CD4-positive, alpha-beta memory T cell (primary cell): ENCODE measurements around the gene GCNA. TPM values are rescaled to one million over a fixed set of nuclear protein-coding genes. Genes with fewer than 3 reads are reported as not detected.

Experiments used
- CTCF ChIA-PET: fragments of 350-600 bp; sonication (Branson Sonifier 250); formaldehyde crosslinking; loops from one replicate; lab custom pipeline; 2021; ENCODE audit warnings: inconsistent platforms; ENCODE audit not compliant: partially characterized antibody; lab: Charles Lee
- POLR2A ChIA-PET: fragments of 350-600 bp; sonication (Branson Sonifier 250); formaldehyde crosslinking; loops from one replicate; lab custom pipeline; 2021; ENCODE audit not compliant: partially characterized antibody; lab: Charles Lee
- DNase-seq, 5 donors: peaks; one replicate each; pipeline versions ENCODE4 v3.0.0 to v3.0.0-alpha.2; 2020 to 2022; ENCODE audit warnings: mixed read lengths in 1 of 5
- H3K27ac ChIP-seq: one replicate; pipeline ENCODE4 v1.7.0; 2013; ENCODE audit warnings: low read depth, low read length
- H3K27me3 ChIP-seq: 2 replicates; pipeline ENCODE4 v1.7.0; 2013; ENCODE audit warnings: mild to moderate bottlenecking, low read length, moderate library complexity; ENCODE audit not compliant: insufficient read depth
- H3K36me3 ChIP-seq: 2 replicates; pipeline ENCODE4 v1.7.0; 2013; ENCODE audit warnings: mild to moderate bottlenecking, low read length, moderate library complexity; ENCODE audit not compliant: insufficient read depth
- H3K4me1 ChIP-seq: 2 replicates; pipeline ENCODE4 v1.7.0; 2013; ENCODE audit warnings: mild to moderate bottlenecking, low read length, moderate library complexity; ENCODE audit not compliant: insufficient read depth
- H3K4me3 ChIP-seq, 2 donors: one replicate each; pipeline ENCODE4 v1.7.0; 2013; ENCODE audit warnings: low read length in 2 of 2, mild to moderate bottlenecking in 1 of 2
- H3K9me3 ChIP-seq, 2 donors: one replicate each; pipeline ENCODE4 v1.7.0; 2013; ENCODE audit warnings: low read length in 2 of 2, control low read depth in 1 of 2; ENCODE audit not compliant: control insufficient read depth in 1 of 2
- H3K27ac Mint-ChIP-seq, 7 donors: one replicate each; pipeline ENCODE4 v1.8.0; 2020 to 2021; ENCODE audit warnings: mixed read lengths in 7 of 7, mild to moderate bottlenecking in 6 of 7, inconsistent platforms in 3 of 7, moderate library complexity in 3 of 7
- H3K27me3 Mint-ChIP-seq, 2 donors: one replicate each; pipeline ENCODE4 v1.8.0; 2020 to 2021; ENCODE audit warnings: mixed read lengths in 2 of 2
- H3K36me3 Mint-ChIP-seq, 2 donors: one replicate each; pipeline ENCODE4 v1.8.0; 2020 to 2021; ENCODE audit warnings: mixed read lengths in 2 of 2, inconsistent platforms in 1 of 2, mild to moderate bottlenecking in 1 of 2
- H3K4me1 Mint-ChIP-seq, 4 donors: one replicate each; pipeline ENCODE4 v1.8.0; 2020 to 2021; ENCODE audit warnings: mixed read lengths in 4 of 4, mild to moderate bottlenecking in 1 of 4
- H3K4me3 Mint-ChIP-seq, 8 donors: one replicate each; pipeline ENCODE4 v1.8.0; 2020 to 2021; ENCODE audit warnings: mixed read lengths in 8 of 8, mild to moderate bottlenecking in 7 of 8, moderate library complexity in 6 of 8, inconsistent platforms in 3 of 8
- H3K9me3 Mint-ChIP-seq, 8 donors: one replicate each; pipeline ENCODE4 v1.8.0; 2020 to 2021; ENCODE audit warnings: mixed read lengths in 8 of 8, mild to moderate bottlenecking in 5 of 8, inconsistent platforms in 3 of 8, moderate library complexity in 1 of 8
- intact Hi-C: fragments of 100-400 bp; cut with micrococcal nuclease; formaldehyde crosslinking; loops from one replicate; pipeline ENCODE4 v1.15.1; 2023
- polyA plus RNA-seq, 2 donors: library from polyadenylated mRNA; unstranded; fragments of 300-500 nt; fragmentation: Illumina TruSeq; gene quantifications; one replicate each; pipeline ENCODE4 v1.2.3, GENCODE V29; 2021
- total RNA-seq, 2 experiments: library from RNA; stranded (reverse); gene quantifications; one replicate each; pipeline ENCODE4 v1.2.3, GENCODE V29; 2021

Gene GCNA
- total and polyA plus RNA-seq, 4 experiments from 2014 or later, result 0.40 to 11.4 (median 10.2) TPM; not detected in 1

DNA sequence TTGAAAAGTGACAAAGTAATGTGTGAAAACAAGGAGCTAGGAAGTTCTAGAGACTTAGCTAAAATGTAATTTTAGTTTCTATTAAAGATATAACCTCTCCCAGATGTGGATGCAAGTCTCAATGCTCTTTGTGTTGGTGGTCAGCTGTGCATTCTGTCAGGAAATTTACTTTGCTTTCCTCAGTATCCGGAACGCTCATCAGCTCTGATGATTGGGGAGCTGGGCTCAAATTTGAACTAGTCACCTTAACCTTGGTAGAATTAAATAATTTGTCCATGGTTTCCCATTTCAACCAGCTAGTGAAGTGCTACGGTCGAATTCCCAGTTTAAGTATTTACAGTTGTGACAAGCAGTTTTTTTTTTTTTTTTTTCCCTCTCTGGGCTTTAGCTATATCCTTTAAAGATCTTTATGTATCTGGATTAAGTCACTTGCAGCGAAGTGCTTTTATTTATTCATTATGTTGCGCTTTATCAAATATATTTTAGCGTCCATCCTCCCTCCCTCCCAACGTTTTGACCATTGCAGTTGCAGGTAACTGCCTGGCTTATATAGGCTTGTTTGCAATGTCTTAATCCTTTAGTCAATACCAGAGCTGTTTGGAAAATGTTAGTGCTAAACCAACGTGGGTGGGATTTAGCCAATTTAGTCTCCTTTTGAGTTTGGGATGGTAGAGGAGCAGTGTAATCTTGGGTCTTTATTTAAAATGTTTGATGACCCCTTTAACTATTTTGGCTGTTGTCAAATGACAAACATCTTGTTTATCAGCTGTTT, 43.3 kb upstream of the GCNA start:
- H3K36me3 ChIP-seq, result peaks cover 5% of the 10 kb centered on the region
- H3K4me1 ChIP-seq, result peaks cover 41% of the 10 kb centered on the region
- CTCF ChIA-PET, result interaction anchor here (0.8 to 2.5 kb wide), 8 partner anchors 10 to 169 kb away, joined by 3 to 7 read pairs (median 4); partner anchors contain the start of gene TAF1
- no peak for DNase-seq
- H3K27me3 ChIP-seq, result no peaks in the 10 kb centered on the region
- H3K9me3 ChIP-seq, result no peaks in the 10 kb centered on the region
- POLR2A ChIA-PET, result interaction anchor here (0.7 to 9.2 kb wide), 13 partner anchors 10 to 251 kb away, joined by 3 to 163 read pairs (median 12); partner anchors contain the start of genes CXCR3, NONO and TAF1
- Mint-ChIP-seq H3K4me1 (peaks cover 18 to 70% (median 30%) of the 10 kb centered on the region in 4 donors), H3K36me3 (peaks cover 12 to 58% of the 10 kb centered on the region in 2 donors), H3K27me3 (no peaks in the 10 kb centered on the region), H3K27ac (peak overlapping the region; percentile 97 to 99 (median 97)), H3K9me3 (peaks cover 0 to 2% (median 0%) of the 10 kb centered on the region in 8 donors), H3K4me3 (peak overlapping the region; percentile 95 to 99 (median 98))
- H3K4me3 ChIP-seq, result peak overlapping the region; percentile 79 to 94
- intact Hi-C loops, result loop anchor here (1.0 to 10.0 kb wide), 2 partner anchors 87 to 420 kb away; partner anchors contain the start of genes IL2RG and MED12
- H3K27ac ChIP-seq, result peak overlapping the region; percentile 89

DNA sequence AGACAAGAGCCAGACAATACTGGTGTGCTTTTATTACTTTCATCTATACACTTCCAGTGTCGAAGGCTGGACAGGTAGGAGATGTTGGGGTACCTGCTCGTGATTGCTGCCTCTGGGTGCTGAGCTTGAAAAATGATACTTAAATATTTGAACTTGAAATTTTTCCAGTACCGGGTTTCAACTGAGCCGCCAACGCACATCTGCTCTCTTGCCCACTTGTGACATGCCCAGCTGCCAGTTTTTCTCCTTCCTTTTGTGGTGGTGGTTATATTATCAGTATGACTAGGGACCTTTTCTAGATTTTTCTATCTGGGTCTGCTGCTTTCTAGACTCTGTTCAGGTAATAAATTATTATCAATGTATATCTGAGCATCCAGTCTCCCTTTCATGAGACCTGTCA, 42.0 kb upstream of the GCNA start:
- peaks cover 15 to 65% of the 10 kb centered on the region in 2 donors for H3K36me3 Mint-ChIP-seq
- peaks cover 25 to 74% (median 31%) of the 10 kb centered on the region in 4 donors for H3K4me1 Mint-ChIP-seq
- CTCF ChIA-PET, result interaction anchor here (0.6 to 1.2 kb wide), 3 partner anchors 14 to 179 kb away, joined by 3 to 4 read pairs (median 3); no protein-coding TSS in a partner anchor

DNA sequence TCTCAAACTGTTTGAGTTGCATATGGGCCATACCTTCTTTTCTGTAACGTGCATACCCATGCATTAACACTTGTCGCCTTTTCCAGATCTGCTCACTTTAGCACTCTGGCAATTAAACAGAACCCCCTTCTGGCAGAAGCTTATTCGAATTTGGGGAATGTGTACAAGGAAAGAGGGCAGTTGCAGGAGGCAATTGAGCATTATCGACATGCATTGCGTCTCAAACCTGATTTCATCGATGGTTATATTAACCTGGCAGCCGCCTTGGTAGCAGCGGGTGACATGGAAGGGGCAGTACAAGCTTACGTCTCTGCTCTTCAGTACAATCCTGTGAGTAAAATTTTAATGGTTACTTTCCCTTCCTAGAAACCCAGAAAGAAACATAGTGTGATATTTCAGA, 40.5 kb upstream of the GCNA start:
- Histone ChIP-seq H3K9me3 (no peaks in the 10 kb centered on the region), H3K27me3 (no peaks in the 10 kb centered on the region), H3K4me1 (peaks cover 53% of the 10 kb centered on the region), H3K27ac (peak overlapping the region; percentile 47), H3K4me3 (peak overlapping the region in 1 of 2 donors; percentile 23), H3K36me3 (peaks cover 5% of the 10 kb centered on the region)
- H3K36me3 Mint-ChIP-seq, result peaks cover 15 to 77% of the 10 kb centered on the region in 2 donors
- peak overlapping the region in 6 of 7 donors; percentile 29 to 97 (median 63) for H3K27ac Mint-ChIP-seq
- intact Hi-C loops, result loop anchor here (10.0 kb wide), 1 partner anchor 423 kb away; the partner anchor contains the start of genes IL2RG and MED12
- peak overlapping the region; percentile 65 to 98 (median 76) for H3K4me3 Mint-ChIP-seq
- peaks cover 0 to 2% (median 0%) of the 10 kb centered on the region in 8 donors for H3K9me3 Mint-ChIP-seq
- peaks cover 31 to 75% (median 35%) of the 10 kb centered on the region in 4 donors for H3K4me1 Mint-ChIP-seq
- ChIA-PET POLR2A (interaction anchor here (1.0 to 9.2 kb wide), 2 partner anchors 9 to 39 kb away, joined by 3 to 163 read pairs; no protein-coding TSS in a partner anchor), CTCF (interaction anchor here (0.9 kb wide), 1 partner anchor 12 kb away, joined by 3 read pairs; no protein-coding TSS in a partner anchor)
- no peaks in the 10 kb centered on the region for H3K27me3 Mint-ChIP-seq
- no peak for DNase-seq

More for the DNA sequence above, 42.0 kb upstream of the GCNA start:
- intact Hi-C loops, result loop anchor here (10.0 kb wide), 1 partner anchor 421 kb away; the partner anchor contains the start of genes IL2RG and MED12
- Histone ChIP-seq H3K9me3 (no peaks in the 10 kb centered on the region), H3K36me3 (peaks cover 5% of the 10 kb centered on the region), H3K27me3 (no peaks in the 10 kb centered on the region), H3K4me1 (peaks cover 48% of the 10 kb centered on the region), H3K27ac (peak overlapping the region; percentile 49), H3K4me3 (peak overlapping the region; percentile 47 to 79)
- Mint-ChIP-seq H3K4me3 (peak overlapping the region; percentile 73 to 99 (median 92)), H3K27me3 (no peaks in the 10 kb centered on the region), H3K27ac (peak overlapping the region; percentile 22 to 97 (median 70)), H3K9me3 (peaks cover 0 to 2% (median 0%) of the 10 kb centered on the region in 8 donors)
- POLR2A ChIA-PET, result interaction anchor here (6.3 to 9.2 kb wide), 2 partner anchors 10 to 170 kb away, joined by 66 to 163 read pairs; partner anchors contain the start of gene TAF1
- peak in 1 of 5 donors; percentile 39 for DNase-seq

DNA sequence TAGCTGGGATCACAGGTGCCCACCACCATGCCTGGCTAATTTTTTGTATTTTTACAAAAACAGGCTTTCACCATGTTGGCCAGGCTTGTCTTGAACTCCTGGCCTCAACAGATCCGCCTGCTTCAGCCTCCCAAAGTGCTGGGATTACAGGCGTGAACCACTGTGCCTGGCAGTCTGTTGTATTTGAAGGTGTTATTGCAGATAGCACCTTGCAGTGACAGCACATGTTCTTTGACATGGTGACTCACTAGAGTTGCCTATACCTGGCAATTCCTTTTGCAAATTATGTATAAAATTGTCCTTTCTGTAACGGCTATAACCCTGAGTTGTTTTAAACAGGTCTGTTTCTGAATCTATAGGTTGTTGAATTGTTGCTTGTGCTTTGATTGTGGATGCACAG, 37.4 kb upstream of the GCNA start:
- Mint-ChIP-seq H3K4me3 (peak overlapping the region; percentile 68 to 98 (median 76)), H3K9me3 (peaks cover 0 to 2% (median 0%) of the 10 kb centered on the region in 8 donors), H3K4me1 (peaks cover 43 to 82% (median 54%) of the 10 kb centered on the region in 4 donors), H3K27me3 (no peaks in the 10 kb centered on the region), H3K27ac (peak overlapping the region; percentile 0 to 97 (median 71)), H3K36me3 (peaks cover 21 to 82% of the 10 kb centered on the region in 2 donors)
- peaks cover 71% of the 10 kb centered on the region for H3K4me1 ChIP-seq
- CTCF ChIA-PET, result interaction anchor here (0.7 kb wide), 1 partner anchor 93 kb away, joined by 3 read pairs; no protein-coding TSS in a partner anchor
- H3K27me3 ChIP-seq, result no peaks in the 10 kb centered on the region
- no peaks in the 10 kb centered on the region for H3K9me3 ChIP-seq
- H3K36me3 ChIP-seq, result peaks cover 19% of the 10 kb centered on the region
- POLR2A ChIA-PET, result interaction anchor here (1.0 to 15.4 kb wide), 3 partner anchors 7 to 81 kb away, joined by 3 to 163 read pairs (median 6); partner anchors contain the start of gene OGT
- peak overlapping the region; percentile 35 for H3K27ac ChIP-seq
- intact Hi-C loops, result loop anchor here (2.0 to 5.0 kb wide), 2 partner anchors 14 to 74 kb away; no protein-coding TSS in a partner anchor
- no peak overlapping the region for H3K4me3 ChIP-seq
- DNase-seq, result peak in 1 of 5 donors; percentile 39

DNA sequence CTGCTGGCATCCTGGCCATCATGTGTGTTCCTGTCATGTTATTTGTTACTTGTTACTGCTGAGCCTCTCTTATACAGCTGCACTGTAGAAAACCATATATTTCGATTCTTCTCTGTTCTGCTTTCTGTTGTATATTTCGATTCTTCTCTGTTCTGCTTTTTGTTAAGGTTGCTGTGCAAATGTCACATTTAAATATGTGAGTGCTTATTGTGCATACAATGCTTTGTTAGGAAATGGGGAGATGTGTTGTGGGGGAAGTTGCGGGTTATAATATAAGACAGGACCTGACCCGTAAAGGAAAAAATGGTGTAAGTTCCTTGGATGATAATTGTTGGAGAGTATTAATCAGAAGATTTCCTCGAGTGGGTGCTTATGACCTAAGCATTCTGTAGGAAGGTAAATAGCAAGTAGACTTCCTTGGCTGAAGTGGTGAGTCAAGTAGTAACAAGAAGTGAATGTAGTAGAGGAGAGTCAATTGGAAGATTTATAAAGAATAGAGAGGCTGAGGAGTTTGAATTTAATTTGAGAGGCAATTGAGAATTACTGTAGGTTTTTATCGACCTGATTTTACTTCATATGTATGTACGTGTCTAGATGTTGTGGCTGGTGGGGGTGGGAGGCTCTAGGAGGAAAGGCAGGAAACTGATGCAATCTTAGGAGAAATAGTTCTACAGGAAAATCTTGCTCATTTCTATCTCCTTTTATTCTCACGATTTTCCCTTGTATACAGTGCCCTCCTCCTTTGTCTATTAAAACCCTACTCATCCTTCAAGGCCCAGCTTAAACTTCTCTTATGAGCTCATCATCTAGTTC, 36.8 kb upstream of the GCNA start:
- H3K4me3 Mint-ChIP-seq, result peak overlapping the region; percentile 68 to 98 (median 76)
- no peaks in the 10 kb centered on the region for H3K9me3 ChIP-seq
- peaks cover 26 to 82% of the 10 kb centered on the region in 2 donors for H3K36me3 Mint-ChIP-seq
- H3K27ac ChIP-seq, result peak overlapping the region; percentile 35
- H3K4me3 ChIP-seq, result peak overlapping the region in 1 of 2 donors; percentile 38
- peak overlapping the region; percentile 0 to 97 (median 71) for H3K27ac Mint-ChIP-seq
- DNase-seq, result peak in 1 of 5 donors; percentile 55
- peaks cover 0 to 2% (median 0%) of the 10 kb centered on the region in 8 donors for H3K9me3 Mint-ChIP-seq
- CTCF ChIA-PET, result interaction anchor here (0.7 to 1.6 kb wide), 3 partner anchors 14 to 92 kb away, joined by 3 to 4 read pairs (median 3); no protein-coding TSS in a partner anchor
- peaks cover 24% of the 10 kb centered on the region for H3K36me3 ChIP-seq
- peaks cover 74% of the 10 kb centered on the region for H3K4me1 ChIP-seq
- intact Hi-C loops, result loop anchor here (2.0 to 5.0 kb wide), 2 partner anchors 13 to 74 kb away; no protein-coding TSS in a partner anchor
- no peaks in the 10 kb centered on the region for H3K27me3 ChIP-seq
- H3K27me3 Mint-ChIP-seq, result no peaks in the 10 kb centered on the region
- peaks cover 45 to 83% (median 56%) of the 10 kb centered on the region in 4 donors for H3K4me1 Mint-ChIP-seq
- POLR2A ChIA-PET, result interaction anchor here (1.0 to 15.4 kb wide), 5 partner anchors 8 to 86 kb away, joined by 3 to 163 read pairs (median 3); partner anchors contain the start of gene OGT

DNA sequence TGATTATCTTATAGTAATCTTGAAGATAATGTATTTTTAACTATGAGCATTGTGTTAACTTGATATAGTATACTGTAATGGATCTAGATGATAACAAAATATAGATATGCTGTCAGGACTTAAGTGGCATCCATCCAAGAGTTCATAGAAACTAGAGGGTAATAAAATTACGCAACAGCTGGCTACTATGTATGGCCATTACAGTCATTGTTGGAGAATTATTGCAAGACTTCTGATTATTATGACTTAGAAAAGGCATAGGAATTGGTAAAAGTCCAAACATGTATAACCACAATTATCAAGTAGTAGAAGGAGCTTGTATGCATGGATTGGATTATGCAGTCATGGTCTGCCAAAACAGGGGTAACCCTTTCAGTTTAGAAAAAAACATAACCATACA, 35.8 kb upstream of the GCNA start:
- Histone ChIP-seq H3K4me3 (no peak overlapping the region), H3K4me1 (peaks cover 74% of the 10 kb centered on the region), H3K27ac (peak overlapping the region; percentile 21), H3K27me3 (no peaks in the 10 kb centered on the region), H3K36me3 (peaks cover 30% of the 10 kb centered on the region), H3K9me3 (no peaks in the 10 kb centered on the region)
- H3K4me3 Mint-ChIP-seq, result peak overlapping the region in 7 of 8 donors; percentile 9 to 79 (median 76)
- no peak for DNase-seq
- ChIA-PET POLR2A (interaction anchor here (1.0 to 15.4 kb wide), 4 partner anchors 8 to 85 kb away, joined by 3 to 163 read pairs (median 3); partner anchors contain the start of gene OGT), CTCF (interaction anchor here (1.0 to 1.6 kb wide), 2 partner anchors 13 to 51 kb away, joined by 3 to 4 read pairs; no protein-coding TSS in a partner anchor)
- intact Hi-C loops, result loop anchor here (5.0 kb wide), 1 partner anchor 75 kb away; no protein-coding TSS in a partner anchor
- no peaks in the 10 kb centered on the region for H3K27me3 Mint-ChIP-seq
- no peaks in the 10 kb centered on the region for H3K9me3 Mint-ChIP-seq
- peaks cover 43 to 83% (median 53%) of the 10 kb centered on the region in 4 donors for H3K4me1 Mint-ChIP-seq
- peaks cover 31 to 83% of the 10 kb centered on the region in 2 donors for H3K36me3 Mint-ChIP-seq
- H3K27ac Mint-ChIP-seq, result peak overlapping the region in 2 of 7 donors; percentile 6 to 97
